ENCODE results near the gene MGRN1. TPM values are rescaled to one million over a fixed set of nuclear protein-coding genes. Genes with fewer than 3 reads are reported as not detected.
A peak's percentile ranks its signal among the peaks of the same experiment; 100 is the strongest.

MGRN1 gene
- total RNA-seq, 5 donors from 2014 or later (not counting 1 experiment from before 2014, with no cell fraction given): 63.1 to 76.8 (median 72.2) TPM

DNA sequence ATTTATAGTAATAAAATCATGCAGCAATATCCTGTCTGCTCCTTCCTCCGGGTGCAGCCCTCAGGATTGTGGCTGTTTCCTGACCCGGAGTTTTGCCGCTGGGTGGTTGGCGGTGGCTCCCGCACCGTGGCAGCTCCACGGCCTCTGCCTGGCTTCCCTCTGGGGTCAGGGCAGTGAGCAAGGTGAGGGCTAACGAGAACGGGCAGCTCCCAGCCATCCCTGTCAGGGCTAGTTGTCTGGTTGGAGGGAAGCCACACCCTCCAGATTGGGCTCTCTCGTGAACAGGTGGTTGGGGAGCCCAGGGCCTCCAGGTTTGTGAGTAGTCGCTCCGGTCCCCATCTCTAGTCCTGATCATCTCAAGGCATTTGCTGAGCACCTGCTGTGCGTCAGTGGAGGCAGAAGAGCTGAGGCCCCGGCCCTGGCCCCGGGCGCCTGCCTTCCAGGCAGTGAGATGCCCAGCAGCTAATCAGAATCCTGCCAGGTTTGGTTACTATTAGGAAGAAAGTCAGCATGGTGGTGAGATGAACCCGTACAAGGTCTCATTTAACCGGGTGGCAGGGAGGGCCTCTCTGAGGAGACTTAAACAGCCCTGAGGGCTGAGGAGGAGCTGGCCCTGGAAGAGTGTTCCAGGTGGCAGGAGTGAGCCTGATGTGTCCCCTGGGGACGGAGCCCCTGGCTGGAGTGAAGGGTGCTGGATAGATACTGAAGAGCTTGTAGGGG is 66.5 kb downstream of the MGRN1 start:
- 88% methylated on average over 13 of the region's 19 CpGs for WGBS (ENCODE audit: insufficient coverage)
- peaks cover 8% of the 10 kb centered on the region for H3K36me3 Mint-ChIP-seq
- Histone ChIP-seq H3K36me3 (ENCODE audit: control insufficient read depth in 2 of 2, extremely low read depth in 1 of 2, insufficient read depth in 1 of 2, low read length in 1 of 2) (peaks cover 5 to 22% of the 10 kb centered on the region in 2 donors), H3K27ac (ENCODE audit: low read length) (no peak overlapping the region), H3K9me3 (no peaks in the 10 kb centered on the region), H3K4me1 (ENCODE audit: control insufficient read depth in 1 of 2, extremely low read depth in 1 of 2, insufficient read depth in 2 of 2, low read length in 2 of 2) (peaks cover 5 to 36% of the 10 kb centered on the region in 2 experiments), H3K27me3 (replicated peaks in 1 of 2; ENCODE audit: control insufficient read depth in 2 of 2, extremely low read depth in 1 of 2, insufficient read depth in 2 of 2, low read length in 1 of 2) (no peaks in the 10 kb centered on the region), H3K4me3 (ENCODE audit: control insufficient read depth in 1 of 2, extremely low read depth in 1 of 2, low read length in 1 of 2) (no peak overlapping the region)
- H3K27me3 Mint-ChIP-seq: no peaks in the 10 kb centered on the region
- ChIA-PET CTCF (no interaction called here), POLR2A (interaction anchor here in 1 of 2 donors (0.5 kb wide), 1 partner anchor 63 kb away, joined by 6 read pairs; no protein-coding TSS in a partner anchor)
- no peaks in the 10 kb centered on the region for H3K9me3 Mint-ChIP-seq
- ATAC-seq (replicated peaks in 1 of 4) (no peak), DNase-seq (no peak)
- H3K4me3 Mint-ChIP-seq: peak overlapping the region; percentile 47 to 59 (median 59)
- H3K4me1 Mint-ChIP-seq: peaks cover 17 to 22% (median 19%) of the 10 kb centered on the region in 3 donors
- peak overlapping the region; percentile 56 to 76 for H3K27ac Mint-ChIP-seq

DNA sequence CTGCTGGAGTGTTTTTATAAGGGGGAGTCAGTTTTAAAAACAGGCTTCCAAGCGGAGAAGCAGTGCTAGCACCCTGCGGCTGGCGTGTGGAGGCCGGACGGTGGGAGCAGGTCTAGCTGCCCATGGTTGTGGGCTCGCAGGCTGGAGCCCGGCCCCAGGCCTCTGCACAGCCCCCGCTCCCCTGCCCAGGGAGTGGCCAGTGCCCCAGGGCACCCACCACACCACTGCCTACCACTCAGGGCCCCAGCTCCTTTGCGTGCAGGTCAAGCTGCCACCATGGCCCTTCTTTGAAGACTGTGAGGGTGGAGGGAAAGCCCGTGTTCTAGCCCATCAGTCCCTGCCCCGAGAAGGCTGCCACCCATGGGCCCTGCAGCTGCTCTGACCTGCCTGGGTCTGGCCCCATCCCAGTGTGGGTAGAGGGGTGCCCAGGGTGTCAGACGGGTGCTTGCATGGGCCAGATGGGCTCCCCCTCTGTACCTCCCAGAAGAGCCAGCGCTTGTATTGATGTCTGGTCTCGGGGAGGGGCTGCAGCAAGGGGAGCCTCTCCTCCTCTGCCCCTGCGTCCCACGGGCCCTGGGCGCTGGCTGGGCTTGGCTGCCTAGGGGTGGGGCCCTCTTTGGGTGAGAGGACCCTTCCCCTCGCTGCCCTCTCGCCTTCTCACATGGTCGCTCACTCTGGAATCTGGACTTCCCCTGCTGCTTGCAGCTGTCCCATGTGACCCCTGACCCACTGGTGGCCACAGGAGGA is 67.2 kb downstream of the MGRN1 start:
- H3K27me3 Mint-ChIP-seq: no peaks in the 10 kb centered on the region
- peaks cover 17 to 22% (median 19%) of the 10 kb centered on the region in 3 donors for H3K4me1 Mint-ChIP-seq
- Histone ChIP-seq H3K4me1 (ENCODE audit: control insufficient read depth in 1 of 2, extremely low read depth in 1 of 2, insufficient read depth in 2 of 2, low read length in 2 of 2) (peaks cover 5 to 40% of the 10 kb centered on the region in 2 experiments), H3K36me3 (ENCODE audit: control insufficient read depth in 2 of 2, extremely low read depth in 1 of 2, insufficient read depth in 1 of 2, low read length in 1 of 2) (peaks cover 11 to 23% of the 10 kb centered on the region in 2 donors), H3K27me3 (replicated peaks in 1 of 2; ENCODE audit: control insufficient read depth in 2 of 2, extremely low read depth in 1 of 2, insufficient read depth in 2 of 2, low read length in 1 of 2) (no peaks in the 10 kb centered on the region), H3K27ac (ENCODE audit: low read length) (no peak overlapping the region), H3K4me3 (ENCODE audit: control insufficient read depth in 1 of 2, extremely low read depth in 1 of 2, low read length in 1 of 2) (no peak overlapping the region), H3K9me3 (no peaks in the 10 kb centered on the region)
- ATAC-seq (replicated peaks in 1 of 4): no peak
- WGBS (ENCODE audit: insufficient coverage): 94% methylated on average over 12 of the region's 20 CpGs
- peak overlapping the region; percentile 59 to 78 (median 59) for H3K4me3 Mint-ChIP-seq
- CTCF ChIA-PET: interaction anchor here in 1 of 2 donors (1.0 kb wide), 1 partner anchor 68 kb away, joined by 3 read pairs; the partner anchor contains the start of gene MGRN1
- no peaks in the 10 kb centered on the region for H3K9me3 Mint-ChIP-seq
- POLR2A ChIA-PET: interaction anchor here in 1 of 2 donors (0.5 kb wide), 1 partner anchor 64 kb away, joined by 6 read pairs; no protein-coding TSS in a partner anchor
- no peak for DNase-seq
- H3K36me3 Mint-ChIP-seq: peaks cover 8% of the 10 kb centered on the region
- H3K27ac Mint-ChIP-seq: peak overlapping the region; percentile 72 to 76

DNA sequence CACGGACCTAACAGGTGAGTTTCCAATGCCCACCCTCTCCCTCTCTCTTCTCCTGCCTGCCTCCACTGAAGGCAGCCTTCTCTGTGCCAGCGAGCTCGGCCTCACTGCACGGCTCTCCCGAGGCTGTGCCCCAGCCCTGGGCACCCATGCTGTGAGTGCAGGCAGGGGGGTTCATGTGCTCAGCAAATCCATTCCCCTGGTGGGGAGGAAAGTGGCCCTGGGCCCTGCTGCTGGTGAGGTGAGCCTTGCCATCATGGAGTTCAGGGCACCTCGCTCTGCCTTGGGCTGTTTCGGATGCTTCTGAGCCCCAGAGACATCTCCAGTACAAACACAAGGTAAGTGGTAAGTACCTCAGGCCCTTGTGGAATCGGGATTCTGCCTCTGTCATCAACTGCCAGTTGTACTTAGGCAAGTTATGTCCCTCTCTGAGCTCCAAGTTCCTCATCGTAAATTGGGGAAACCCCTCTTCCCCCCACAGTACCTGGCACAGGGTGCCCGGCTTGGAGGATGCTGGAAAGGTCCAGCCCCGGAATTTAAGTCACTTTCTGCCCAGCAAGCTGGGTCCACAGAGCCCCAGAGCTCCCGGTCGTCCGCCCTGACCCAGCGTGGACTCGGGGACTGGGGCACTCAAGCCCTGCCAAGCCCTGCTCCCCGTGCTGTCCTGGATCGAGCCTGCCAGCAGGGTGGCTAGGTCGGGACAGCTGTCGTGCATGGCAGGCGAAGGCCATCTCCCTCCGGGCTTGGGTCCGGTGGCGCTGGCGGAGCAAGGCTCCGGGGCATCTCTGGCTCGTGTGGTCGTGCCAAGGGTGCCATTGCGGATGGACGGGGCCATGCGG is 68.1 kb downstream of the MGRN1 start:
- no peaks in the 10 kb centered on the region for H3K9me3 Mint-ChIP-seq
- DNase-seq (peak in 3 of 35 experiments; percentile 16 to 48 (median 21)), ATAC-seq (replicated peaks in 1 of 4) (peak; percentile 6 to 10 (median 8))
- ChIA-PET CTCF (interaction anchor here in 1 of 2 donors (0.6 to 1.0 kb wide), 2 partner anchors 18 to 68 kb away, joined by 3 read pairs; partner anchors contain the start of gene MGRN1), POLR2A (interaction anchor here (0.5 to 1.4 kb wide), 4 partner anchors 42 to 132 kb away, joined by 3 to 7 read pairs (median 4); partner anchors contain the start of gene DNAAF8 (in 1 of the 2))
- peaks cover 17 to 22% (median 19%) of the 10 kb centered on the region in 3 donors for H3K4me1 Mint-ChIP-seq
- peak overlapping the region; percentile 80 to 90 for H3K27ac Mint-ChIP-seq
- Histone ChIP-seq H3K27ac (ENCODE audit: low read length) (peak overlapping the region; percentile 61), H3K4me3 (ENCODE audit: control insufficient read depth in 1 of 2, extremely low read depth in 1 of 2, low read length in 1 of 2) (peak overlapping the region; percentile 75 to 87), H3K9me3 (no peaks in the 10 kb centered on the region), H3K36me3 (ENCODE audit: control insufficient read depth in 2 of 2, extremely low read depth in 1 of 2, insufficient read depth in 1 of 2, low read length in 1 of 2) (peaks cover 18 to 30% of the 10 kb centered on the region in 2 donors), H3K27me3 (replicated peaks in 1 of 2; ENCODE audit: control insufficient read depth in 2 of 2, extremely low read depth in 1 of 2, insufficient read depth in 2 of 2, low read length in 1 of 2) (no peaks in the 10 kb centered on the region), H3K4me1 (ENCODE audit: control insufficient read depth in 1 of 2, extremely low read depth in 1 of 2, insufficient read depth in 2 of 2, low read length in 2 of 2) (peaks cover 5 to 40% of the 10 kb centered on the region in 2 experiments)
- H3K36me3 Mint-ChIP-seq: peaks cover 6% of the 10 kb centered on the region
- peak overlapping the region; percentile 78 to 86 (median 83) for H3K4me3 Mint-ChIP-seq
- H3K27me3 Mint-ChIP-seq: no peaks in the 10 kb centered on the region
- WGBS (ENCODE audit: insufficient coverage): 14% methylated on average over 26 of the region's 31 CpGs

DNA sequence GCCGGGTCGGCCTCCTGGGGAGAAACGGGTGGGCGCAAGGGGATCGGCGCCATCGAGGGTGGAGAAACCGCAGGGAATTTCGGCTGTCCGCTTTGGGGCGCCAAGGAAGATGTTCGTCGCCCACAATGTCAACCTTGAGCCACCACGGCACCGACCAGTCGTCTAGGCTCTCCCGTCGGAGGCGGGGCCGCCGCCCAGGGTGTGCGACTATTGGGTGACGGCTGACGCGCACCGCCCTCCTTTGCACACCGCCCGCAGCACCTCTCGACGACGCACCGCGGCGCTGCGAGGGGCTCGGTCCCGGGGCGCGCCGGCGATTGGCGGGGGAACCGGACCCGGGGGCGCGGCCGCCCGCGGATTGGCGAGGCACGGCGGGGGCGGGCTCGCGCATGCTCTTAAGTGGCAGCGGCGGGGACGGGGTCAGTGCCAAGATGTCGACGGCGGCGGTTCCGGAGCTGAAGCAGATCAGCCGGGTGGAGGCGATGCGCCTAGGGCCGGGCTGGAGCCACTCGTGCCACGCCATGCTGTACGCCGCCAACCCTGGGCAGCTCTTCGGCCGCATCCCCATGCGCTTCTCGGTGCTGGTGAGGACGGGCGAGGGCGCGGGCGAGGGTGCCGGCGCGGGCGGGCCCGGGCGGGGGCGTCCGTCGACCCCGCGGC is 68.8 kb downstream of the MGRN1 start, which contains the start of gene NUDT16L1:
NUDT16L1 (plus strand) TSS at position 267 of the 660 bp plus-strand sequence; CDS start at position 432, 165 bp downstream.
- Histone ChIP-seq H3K27ac (ENCODE audit: low read length) (peak within 1 kb of the TSS; percentile 61), H3K36me3 (ENCODE audit: control insufficient read depth in 2 of 2, extremely low read depth in 1 of 2, insufficient read depth in 1 of 2, low read length in 1 of 2) (peaks cover 19 to 36% of the 10 kb centered on the region in 2 donors), H3K4me3 (ENCODE audit: control insufficient read depth in 1 of 2, extremely low read depth in 1 of 2, low read length in 1 of 2) (peak within 1 kb of the TSS; percentile 75 to 87), H3K9me3 (no peaks in the 10 kb centered on the region), H3K27me3 (replicated peaks in 1 of 2; ENCODE audit: control insufficient read depth in 2 of 2, extremely low read depth in 1 of 2, insufficient read depth in 2 of 2, low read length in 1 of 2) (no peaks in the 10 kb centered on the region), H3K4me1 (ENCODE audit: control insufficient read depth in 1 of 2, extremely low read depth in 1 of 2, insufficient read depth in 2 of 2, low read length in 2 of 2) (peaks cover 5 to 40% of the 10 kb centered on the region in 2 experiments)
- POLR2A ChIA-PET: interaction anchor here (0.5 to 1.4 kb wide), 4 partner anchors 41 to 131 kb away, joined by 3 to 7 read pairs (median 4); partner anchors contain the start of gene DNAAF8 (in 1 of the 2)
- no peaks in the 10 kb centered on the region for H3K27me3 Mint-ChIP-seq
- WGBS (ENCODE audit: insufficient coverage): under 1% methylated on average over 91 of the region's 91 CpGs
- peak within 1 kb of the TSS; percentile 78 to 86 (median 83) for H3K4me3 Mint-ChIP-seq
- H3K9me3 Mint-ChIP-seq: no peaks in the 10 kb centered on the region
- peaks cover 17 to 22% (median 19%) of the 10 kb centered on the region in 3 donors for H3K4me1 Mint-ChIP-seq
- H3K27ac Mint-ChIP-seq: peak within 1 kb of the TSS; percentile 87 to 90
- ATAC-seq (replicated peaks in 1 of 4) (peak; percentile 91 to 95 (median 94)), DNase-seq (peak; percentile 92 to 99 (median 96))
- peaks cover 4% of the 10 kb centered on the region for H3K36me3 Mint-ChIP-seq
- CTCF ChIA-PET: interaction anchor here in 1 of 2 donors (0.6 to 1.1 kb wide), 5 partner anchors 19 to 188 kb away, joined by 3 to 5 read pairs (median 4); partner anchors contain the start of genes DNAAF8 and MGRN1

DNA sequence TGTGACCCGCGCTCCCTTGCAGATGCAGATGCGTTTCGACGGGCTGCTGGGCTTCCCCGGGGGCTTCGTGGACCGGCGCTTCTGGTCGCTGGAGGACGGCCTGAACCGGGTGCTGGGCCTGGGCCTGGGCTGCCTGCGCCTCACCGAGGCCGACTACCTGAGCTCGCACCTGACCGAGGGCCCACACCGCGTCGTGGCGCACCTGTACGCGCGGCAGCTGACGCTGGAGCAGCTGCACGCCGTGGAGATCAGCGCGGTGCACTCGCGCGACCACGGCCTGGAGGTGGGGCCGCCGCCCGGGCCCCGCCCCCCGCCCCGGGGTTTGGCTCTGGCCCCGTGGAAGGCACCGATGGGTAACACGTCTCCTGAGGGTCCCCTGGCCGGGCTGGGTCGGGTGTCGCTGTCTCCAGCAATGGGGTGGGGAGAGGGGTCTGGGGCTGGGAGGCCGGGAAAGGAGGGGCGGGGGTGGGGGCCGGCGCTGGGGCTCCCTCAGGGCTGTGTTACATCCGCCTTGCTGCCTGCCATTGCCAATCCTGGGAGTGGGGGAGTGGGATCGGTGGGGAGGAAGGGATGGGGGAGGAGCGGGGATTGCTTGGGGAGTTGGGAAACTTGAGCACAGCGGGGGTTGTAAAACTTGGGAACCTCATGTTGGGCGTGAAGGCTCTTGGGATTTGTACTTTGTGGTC is 69.5 kb downstream of the MGRN1 start:
- no peaks in the 10 kb centered on the region for H3K9me3 ChIP-seq
- peak overlapping the region; percentile 66 to 75 for H3K4me3 ChIP-seq (ENCODE audit: control insufficient read depth in 1 of 2, extremely low read depth in 1 of 2, low read length in 1 of 2)
- ChIA-PET CTCF (interaction anchor here in 1 of 2 donors (0.6 to 1.1 kb wide), 3 partner anchors 41 to 189 kb away, joined by 4 to 5 read pairs (median 5); partner anchors contain the start of gene DNAAF8), POLR2A (interaction anchor here in 1 of 2 donors (1.4 kb wide), 1 partner anchor 41 kb away, joined by 7 read pairs; the partner anchor contains the start of gene DNAAF8)
- peak overlapping the region; percentile 49 to 75 for H3K27ac Mint-ChIP-seq
- peaks cover 19 to 42% of the 10 kb centered on the region in 2 donors for H3K36me3 ChIP-seq (ENCODE audit: control insufficient read depth in 2 of 2, extremely low read depth in 1 of 2, insufficient read depth in 1 of 2, low read length in 1 of 2)
- peak overlapping the region; percentile 74 to 86 (median 78) for H3K4me3 Mint-ChIP-seq
- no peaks in the 10 kb centered on the region for H3K27me3 Mint-ChIP-seq
- 4% methylated on average over 49 of the region's 54 CpGs for WGBS (ENCODE audit: insufficient coverage)
- H3K9me3 Mint-ChIP-seq: no peaks in the 10 kb centered on the region
- peaks cover 5 to 43% of the 10 kb centered on the region in 2 experiments for H3K4me1 ChIP-seq (ENCODE audit: control insufficient read depth in 1 of 2, extremely low read depth in 1 of 2, insufficient read depth in 2 of 2, low read length in 2 of 2)
- peak overlapping the region; percentile 41 for H3K27ac ChIP-seq (ENCODE audit: low read length)
- ATAC-seq (replicated peaks in 1 of 4): peak; percentile 40 to 51 (median 41)
- peaks cover 17 to 22% (median 19%) of the 10 kb centered on the region in 3 donors for H3K4me1 Mint-ChIP-seq
- H3K36me3 Mint-ChIP-seq: peaks cover 4% of the 10 kb centered on the region
- DNase-seq: peak; percentile 20 to 71 (median 52)
- H3K27me3 ChIP-seq (replicated peaks in 1 of 2; ENCODE audit: control insufficient read depth in 2 of 2, extremely low read depth in 1 of 2, insufficient read depth in 2 of 2, low read length in 1 of 2): no peaks in the 10 kb centered on the region
